ENCODE results near the gene NALF2.

Gene NALF2

GRCh38 chrX:69503782-69504625 is at the start of gene NALF2 (continued):
- peak; percentile 10; the same call in 1 of the 2 replicates for TF ChIP-seq PRDM10 (tag by site-specific recombination; IDR thresholded peaks at IDR 0.05)
- TF ChIP-seq YY1 (tag by site-specific recombination; IDR thresholded peaks at IDR 0.05), result peak; percentile 46; the same call in 1 of the 2 replicates
- TF ChIP-seq ZNF600 (tag by site-specific recombination; IDR thresholded peaks at IDR 0.05), result peak; percentile 39; the same call in 1 of the 2 replicates
- no peak for TF ChIP-seq BCL11B (tag by site-specific recombination; IDR thresholded peaks at IDR 0.05; ENCODE audit: low read depth)
- no peak for TF ChIP-seq OVOL3 (tag by site-specific recombination; IDR thresholded peaks at IDR 0.05)
- peak; percentile 53 for TF ChIP-seq EGR2 (tag by site-specific recombination; IDR thresholded peaks at IDR 0.05; ENCODE audit: low read depth)
- TF ChIP-seq ZNF335 (tag by site-specific recombination; conservative IDR thresholded peaks at IDR 0.05), result peak; percentile 89
- peak; percentile 62 for TF ChIP-seq ZBTB26 (tag by site-specific recombination; optimal IDR thresholded peaks at IDR 0.05)
- peak; percentile 44; the same call in 1 of the 2 replicates for TF ChIP-seq ZNF692 (tag by site-specific recombination; IDR thresholded peaks at IDR 0.05)
- peak; percentile 64; the same call in 1 of the 2 replicates for TF ChIP-seq KLF8 (tag by site-specific recombination; IDR thresholded peaks at IDR 0.05)
- TF ChIP-seq GLIS2 (tag by site-specific recombination; IDR thresholded peaks at IDR 0.05), result peak; percentile 63
- TF ChIP-seq ZXDB (tag by site-specific recombination; IDR thresholded peaks at IDR 0.05), result peak; percentile 49; the same call in 1 of the 2 replicates
- TF ChIP-seq ZNF341 (tag by site-specific recombination; IDR thresholded peaks at IDR 0.05; ENCODE audit: low read depth), result peak; percentile 93
- TF ChIP-seq ZFHX2 (tag by site-specific recombination; conservative IDR thresholded peaks at IDR 0.05), result peak; percentile 32; the same call in 1 of the 2 replicates
- no peak for TF ChIP-seq ZBTB44 (tag by site-specific recombination; IDR thresholded peaks at IDR 0.05)
- TF ChIP-seq SP7 (tag by site-specific recombination; IDR thresholded peaks at IDR 0.05), result 0 out of 2 replicates have a peak, but pooled peaks have one; percentile 8
- peak; percentile 35; the same call in 1 of the 2 replicates for TF ChIP-seq BCL11A (tag by site-specific recombination; IDR thresholded peaks at IDR 0.05; ENCODE audit: low read depth)
- TF ChIP-seq ZNF211 (tag by site-specific recombination; IDR thresholded peaks at IDR 0.05; ENCODE audit: low read depth), result no peak
- TF ChIP-seq ZNF175 (tag by site-specific recombination; IDR thresholded peaks at IDR 0.05), result no peak
- TF ChIP-seq ZBTB17 (tag by site-specific recombination; IDR thresholded peaks at IDR 0.05), result peak; percentile 53; the same call in 1 of the 2 replicates
- TF ChIP-seq GLIS1 (tag by site-specific recombination; IDR thresholded peaks at IDR 0.05), result peak; percentile 35
